ENCODE results near the gene HYAL4. TPM values are rescaled to one million over a fixed set of nuclear protein-coding genes. Genes with fewer than 3 reads are reported as not detected.

The HYAL4 gene
- total RNA-seq, 1 experiment from 2014 or later: not detected

- CTCF ChIA-PET: no interaction called here
- in situ Hi-C loops (cut with HindIII; ENCODE audit: low pct_unique_long_range_greater_than_20kb, low sequenced_read_pairs) (no loop called here), intact Hi-C loops (cut with micrococcal nuclease; ENCODE audit: unreplicated experiment) (no loop called here)
- Histone ChIP-seq H3K4me1 (ENCODE audit: control insufficient read depth, insufficient read depth, low read length) (no peaks in the 10 kb centered on the region), H3K9me3 (ENCODE audit: control insufficient read depth, insufficient read depth, low read depth, low read length) (no peaks in the 10 kb centered on the region), H3K27ac (ENCODE audit: low read length) (no peak overlapping the region), H3K36me3 (ENCODE audit: control insufficient read depth, insufficient read depth, low read length) (no peaks in the 10 kb centered on the region), H3K27me3 (ENCODE audit: control insufficient read depth, insufficient read depth, low read length) (no peaks in the 10 kb centered on the region), H3K4me3 (ENCODE audit: low read depth in 2 of 2, low read length in 2 of 2) (no peak overlapping the region)
- no peak for DNase-seq (ENCODE audit: low read depth, low spot score)
- no peak for ATAC-seq
- POLR2A ChIA-PET: no interaction called here
- TF ChIP-seq TCF7L2 (IDR thresholded peaks at IDR 0.05; ENCODE audit: low read depth, low read length): no peak
- BruUV-seq (replicated peaks): no TSS peak
Measured at GRCh38 chr7:123901101-123901500, 56.1 kb downstream of the HYAL4 start.

GRCh38 chr7:123905714-123906113 lies 60.7 kb downstream of the HYAL4 start:
- CTCF ChIA-PET: no interaction called here
- no peak for ATAC-seq
- no TSS peak for BruUV-seq (replicated peaks)

More at GRCh38 chr7:123905714-123906113, 60.7 kb downstream of the HYAL4 start:
- Histone ChIP-seq H3K9me3 (ENCODE audit: control insufficient read depth, insufficient read depth, low read depth, low read length) (no peaks in the 10 kb centered on the region), H3K36me3 (ENCODE audit: control insufficient read depth, insufficient read depth, low read length) (no peaks in the 10 kb centered on the region), H3K27ac (ENCODE audit: low read length) (no peak overlapping the region), H3K4me3 (ENCODE audit: low read depth in 2 of 2, low read length in 2 of 2) (no peak overlapping the region), H3K4me1 (ENCODE audit: control insufficient read depth, insufficient read depth, low read length) (no peaks in the 10 kb centered on the region), H3K27me3 (ENCODE audit: control insufficient read depth, insufficient read depth, low read length) (no peaks in the 10 kb centered on the region)
- POLR2A ChIA-PET: no interaction called here
- DNase-seq (ENCODE audit: low read depth, low spot score): no peak
- TF ChIP-seq CTCF (IDR thresholded peaks at IDR 0.05) (no peak), TCF7L2 (IDR thresholded peaks at IDR 0.05; ENCODE audit: low read depth, low read length) (no peak), SIN3A (IDR thresholded peaks at IDR 0.05; ENCODE audit: borderline replicate concordance, insufficient read depth, low read depth, low read length) (no peak), POLR2AphosphoS5 (IDR thresholded peaks at IDR 0.05; ENCODE audit: low read depth, low read length) (no peak), REST (IDR thresholded peaks at IDR 0.05; ENCODE audit: insufficient read depth in 1 of 2, low read depth in 2 of 2, low read length in 1 of 2) (no peak)
- intact Hi-C loops (cut with micrococcal nuclease; ENCODE audit: unreplicated experiment): no loop called here
- in situ Hi-C loops (cut with HindIII; ENCODE audit: low pct_unique_long_range_greater_than_20kb, low sequenced_read_pairs): no loop called here

Measured in Panc1 (cell line).